HEK293T (cell line): ENCODE measurements around the gene MYBPH.

ENCODE experiments used
- CTCF ChIA-PET: fragments of 350-600 bp; formaldehyde crosslinking; extraction: SDS; loops from one replicate; lab custom pipeline; 2021; ENCODE audit warnings: antibody characterized with exemption, inconsistent platforms; lab: Yijun Ruan, JAX
- POLR2A ChIA-PET: fragments of 350-600 bp; formaldehyde crosslinking; extraction: SDS; loops from one replicate; lab custom pipeline; 2020; ENCODE audit warnings: antibody characterized with exemption, inconsistent platforms; lab: Yijun Ruan, JAX
- DNase-seq: peaks from one replicate; pipeline ENCODE4 v3.0.0; 2012; ENCODE audit warnings: mixed read lengths; ENCODE audit errors: extremely low spot score
- ARNT ChIP-seq: fragments of 450-650 bp; IDR thresholded peaks from 2 replicates; pipeline ENCODE4 v1.6.1; 2017; ENCODE audit warnings: mild to moderate bottlenecking
- BHLHE40 ChIP-seq: fragments of 450-650 bp; IDR thresholded peaks from 2 replicates; pipeline ENCODE4 v1.6.1; 2016; ENCODE audit warnings: mild to moderate bottlenecking, moderate library complexity, borderline replicate concordance
- CTBP1 ChIP-seq: fragments of 450-650 bp; IDR thresholded peaks from 2 replicates; pipeline ENCODE4 v1.6.1; 2016; ENCODE audit warnings: borderline replicate concordance
- ELF4 ChIP-seq: fragments of 450-650 bp; IDR thresholded peaks from 2 replicates; pipeline ENCODE4 v1.6.1; 2017; ENCODE audit warnings: antibody characterized with exemption
- FOXA1 ChIP-seq: fragments of 450-650 bp; IDR thresholded peaks from 2 replicates; pipeline ENCODE4 v1.6.1; 2016; ENCODE audit warnings: mild to moderate bottlenecking
- FOXK2 ChIP-seq: fragments of 450-650 bp; IDR thresholded peaks from 2 replicates; pipeline ENCODE4 v1.6.1; 2016; ENCODE audit warnings: mild to moderate bottlenecking
- FOXM1 ChIP-seq: fragments of 450-650 bp; IDR thresholded peaks from 2 replicates; pipeline ENCODE4 v1.6.1; 2017; ENCODE audit warnings: mild to moderate bottlenecking, borderline replicate concordance
- HDGF ChIP-seq: fragments of 450-650 bp; IDR thresholded peaks from 2 replicates; pipeline ENCODE4 v1.6.1; 2017; ENCODE audit warnings: antibody characterized with exemption, borderline replicate concordance
- L3MBTL2 ChIP-seq: fragments of 450-650 bp; conservative IDR thresholded peaks from 2 replicates; pipeline ENCODE4 v1.6.1; 2016; ENCODE audit warnings: mild to moderate bottlenecking
- LEF1 ChIP-seq: fragments of 450-650 bp; IDR thresholded peaks from 2 replicates; pipeline ENCODE4 v1.6.1; 2017; ENCODE audit warnings: mild to moderate bottlenecking, borderline replicate concordance
- NFRKB ChIP-seq: fragments of 450-650 bp; IDR thresholded peaks from 2 replicates; pipeline ENCODE4 v1.6.1; 2016; ENCODE audit warnings: mild to moderate bottlenecking, moderate library complexity
- SP1 ChIP-seq: fragments of 450-650 bp; IDR thresholded peaks from 2 replicates; pipeline ENCODE4 v1.6.1; 2017
- SUZ12 ChIP-seq: fragments of 450-650 bp; IDR thresholded peaks from 2 replicates; pipeline ENCODE4 v1.6.1; 2016; ENCODE audit warnings: mild to moderate bottlenecking
- TARDBP ChIP-seq: fragments of 450-650 bp; IDR thresholded peaks from 2 replicates; pipeline ENCODE4 v1.6.1; 2016
- ZNF384 ChIP-seq: fragments of 450-650 bp; IDR thresholded peaks from 2 replicates; pipeline ENCODE4 v1.6.1; 2016
- TF ChIP-seq, protein P1 (sequence below): fragments of 450-650 bp; IDR thresholded peaks from 2 replicates; pipeline ENCODE4 v1.6.1; 2016

MYBPH gene

DNA sequence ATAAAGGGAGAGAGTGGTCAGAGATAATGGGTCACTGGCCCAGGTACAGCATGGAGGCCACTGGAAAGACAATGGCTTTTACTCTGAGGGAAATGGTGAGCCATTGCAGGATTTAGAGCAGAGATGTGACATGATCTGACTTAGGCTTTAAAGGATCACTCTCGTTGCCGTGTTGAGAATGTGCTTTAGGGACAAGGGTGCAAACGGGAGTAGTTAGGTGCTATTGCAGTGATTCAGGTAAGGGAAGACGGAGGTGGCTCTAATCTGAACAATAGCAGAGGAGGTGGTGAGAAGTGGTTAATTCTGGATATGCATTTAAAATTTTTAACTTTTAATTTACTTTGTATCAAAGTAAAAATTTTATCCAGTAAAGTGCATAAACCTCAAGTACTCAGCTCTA, 38.3 kb downstream of the MYBPH start:
- no peak for TF ChIP-seq ELF4
- TF ChIP-seq FOXK2, result no peak
- TF ChIP-seq, protein P1, sequence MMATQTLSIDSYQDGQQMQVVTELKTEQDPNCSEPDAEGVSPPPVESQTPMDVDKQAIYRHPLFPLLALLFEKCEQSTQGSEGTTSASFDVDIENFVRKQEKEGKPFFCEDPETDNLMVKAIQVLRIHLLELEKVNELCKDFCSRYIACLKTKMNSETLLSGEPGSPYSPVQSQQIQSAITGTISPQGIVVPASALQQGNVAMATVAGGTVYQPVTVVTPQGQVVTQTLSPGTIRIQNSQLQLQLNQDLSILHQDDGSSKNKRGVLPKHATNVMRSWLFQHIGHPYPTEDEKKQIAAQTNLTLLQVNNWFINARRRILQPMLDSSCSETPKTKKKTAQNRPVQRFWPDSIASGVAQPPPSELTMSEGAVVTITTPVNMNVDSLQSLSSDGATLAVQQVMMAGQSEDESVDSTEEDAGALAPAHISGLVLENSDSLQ, result no peak
- ChIA-PET POLR2A (no interaction called here), CTCF (no interaction called here)
- no peak for DNase-seq

DNA sequence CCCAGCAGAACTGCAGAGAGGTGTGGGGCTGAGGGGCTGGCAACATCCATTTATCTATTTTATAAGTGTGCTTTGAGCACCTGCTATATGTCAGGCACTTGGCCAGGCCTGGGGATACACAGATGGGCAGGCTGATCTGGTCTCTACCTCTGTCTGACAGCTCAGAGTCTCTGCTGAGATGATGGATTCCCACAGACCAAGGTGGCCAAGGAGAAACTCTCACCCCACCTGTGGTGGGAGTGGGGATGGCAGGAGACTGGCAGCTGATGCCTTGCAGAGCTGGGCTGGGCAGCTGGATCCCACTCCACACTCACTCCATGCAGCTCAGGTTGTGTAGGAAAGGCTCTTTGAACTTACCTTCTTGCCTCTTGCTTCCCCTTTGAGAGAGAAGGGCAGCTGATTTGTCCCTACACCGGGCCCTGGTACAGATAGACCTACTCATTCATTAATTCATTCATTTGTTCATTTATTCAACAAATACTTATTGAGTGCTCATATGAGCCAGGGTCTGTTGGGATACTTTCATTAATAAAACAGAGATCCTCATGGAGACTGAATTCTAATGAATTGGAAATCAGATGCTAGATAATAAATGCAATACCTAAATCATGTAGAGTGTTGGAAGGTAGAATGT, 39.1 kb downstream of the MYBPH start:
- TF ChIP-seq FOXK2 (no peak), LEF1 (no peak)
- TF ChIP-seq, protein P1, result 0 out of 2 replicates have a peak, but pooled peaks have one; percentile 4
- POLR2A ChIA-PET, result no interaction called here

DNA sequence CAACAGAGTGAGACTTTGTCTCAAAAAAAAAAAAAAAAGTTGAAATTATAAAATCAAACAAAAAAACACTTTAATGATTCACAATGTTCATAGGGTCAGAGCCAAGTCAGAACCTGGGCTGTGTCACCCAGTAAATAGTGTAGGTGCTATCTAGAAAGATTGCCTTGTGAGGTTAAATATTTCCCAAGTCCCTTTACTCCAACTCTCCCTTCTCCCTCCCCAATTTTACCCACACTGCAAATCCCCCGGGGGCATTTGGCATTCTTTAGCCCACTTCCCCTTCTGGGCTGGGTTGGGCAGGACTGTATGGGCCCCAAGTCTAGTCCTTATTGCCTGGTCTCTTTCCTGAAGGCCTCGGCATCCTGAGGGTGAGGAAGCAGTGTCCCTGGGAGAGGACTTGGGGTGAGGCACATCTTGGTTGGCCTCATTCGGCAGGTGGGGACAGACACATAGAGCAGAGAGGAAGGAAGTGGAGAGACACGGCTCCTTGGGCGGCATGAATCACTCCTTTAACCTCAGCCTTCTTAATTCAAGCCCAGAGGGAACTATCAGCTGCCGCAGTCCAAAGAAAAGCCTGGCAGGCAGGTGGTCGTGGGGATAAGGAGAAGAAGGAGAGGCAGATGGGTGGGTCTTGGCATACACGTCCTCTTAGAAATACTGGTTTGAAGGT, 39.9 kb downstream of the MYBPH start:
- TF ChIP-seq BHLHE40 (no peak), HDGF (no peak)
- no peak for DNase-seq
- POLR2A ChIA-PET, result no interaction called here
- CTCF ChIA-PET, result no interaction called here

More for the DNA sequence above, 39.1 kb downstream of the MYBPH start:
- CTCF ChIA-PET, result no interaction called here
- DNase-seq, result no peak

DNA sequence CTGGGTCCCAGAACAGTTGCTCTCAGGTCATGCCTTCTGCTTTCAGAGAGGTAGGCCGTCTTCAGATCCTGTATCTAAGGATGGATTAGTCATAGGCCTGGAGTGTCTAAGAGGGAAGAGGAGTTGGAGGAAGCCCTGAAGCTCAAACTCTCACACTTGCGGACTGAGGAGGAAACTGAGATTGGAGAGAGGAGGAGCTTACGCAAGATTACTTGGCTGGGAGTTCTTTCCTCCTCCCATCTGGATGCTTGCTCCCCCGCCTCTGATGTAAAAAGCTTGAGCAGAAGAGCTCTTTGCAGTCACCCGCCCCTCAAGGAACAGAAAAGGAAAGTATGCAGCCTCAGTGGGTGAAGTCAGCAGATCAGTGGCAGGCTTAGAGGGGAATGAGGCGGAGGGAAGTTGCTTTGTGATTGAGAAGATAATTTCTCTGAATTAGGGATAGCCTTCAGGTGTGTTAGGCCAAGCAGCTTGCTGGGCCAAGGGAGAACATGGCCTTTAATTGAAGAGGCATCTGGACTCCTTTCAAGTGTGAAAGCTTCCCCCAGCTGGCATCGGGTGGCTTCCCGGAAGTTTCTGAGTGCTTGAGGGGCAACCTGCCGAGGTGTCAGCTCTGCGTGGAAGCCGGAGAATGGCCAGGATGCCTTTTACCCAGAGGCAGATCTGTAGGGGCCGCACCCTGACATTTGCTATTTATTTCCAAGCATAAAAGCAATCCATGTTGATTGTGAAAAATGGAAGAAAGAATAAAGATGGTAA, 41.5 kb downstream of the MYBPH start:
- no peak for DNase-seq
- ChIA-PET CTCF (interaction anchor here (1.5 kb wide), 1 partner anchor 82 kb away, joined by 4 read pairs; no protein-coding TSS in a partner anchor), POLR2A (no interaction called here)
- TF ChIP-seq, protein P1, result no peak
- no peak for TF ChIP-seq SUZ12
- no peak for TF ChIP-seq TARDBP
- no peak for TF ChIP-seq HDGF
- no peak for TF ChIP-seq FOXA1
- TF ChIP-seq FOXK2, result no peak
- no peak for TF ChIP-seq ARNT
- TF ChIP-seq ZNF384, result no peak
- TF ChIP-seq BHLHE40, result no peak
- TF ChIP-seq FOXM1, result no peak
- no peak for TF ChIP-seq SP1
- TF ChIP-seq LEF1, result no peak
- no peak for TF ChIP-seq L3MBTL2
- no peak for TF ChIP-seq CTBP1
- no peak for TF ChIP-seq ELF4
- TF ChIP-seq NFRKB, result no peak

DNA sequence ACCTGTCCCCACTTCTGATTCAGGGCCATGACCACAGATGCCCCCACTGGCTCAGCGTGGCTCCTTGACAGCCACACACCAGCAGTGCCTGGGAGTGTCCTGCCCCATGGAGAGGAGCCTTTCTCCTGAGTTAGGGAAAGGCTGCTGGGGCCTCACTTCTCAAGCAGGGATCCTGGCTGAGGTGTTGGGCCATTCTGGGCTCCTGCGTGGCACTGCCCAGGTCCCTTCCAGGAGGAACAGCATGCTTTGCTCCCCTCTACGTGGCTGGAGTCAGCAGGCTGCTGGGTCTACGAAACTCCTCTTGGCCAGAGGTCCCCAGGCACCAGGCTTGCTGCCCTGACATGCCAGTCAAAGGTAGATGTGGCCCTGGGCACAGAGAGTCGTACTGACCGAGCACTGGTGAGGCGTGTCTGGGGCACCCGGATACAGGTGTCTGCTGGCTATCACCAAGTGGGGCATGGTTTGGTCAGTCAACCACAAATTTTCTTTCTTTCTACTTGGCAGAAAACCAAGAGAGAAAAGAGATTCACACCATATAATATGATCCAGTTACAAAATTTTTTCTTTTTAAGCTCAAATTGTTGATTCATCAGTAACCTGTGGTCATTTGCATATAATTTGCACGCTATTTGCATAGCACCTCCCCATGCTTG, 44.0 kb downstream of the MYBPH start:
- no peak for DNase-seq
- ChIA-PET POLR2A (no interaction called here), CTCF (interaction anchor here (0.9 to 1.0 kb wide), 2 partner anchors 41 to 93 kb away, joined by 3 read pairs; no protein-coding TSS in a partner anchor)
- no peak for TF ChIP-seq FOXM1
- no peak for TF ChIP-seq HDGF
- TF ChIP-seq, protein P1, result no peak
- no peak for TF ChIP-seq BHLHE40
- no peak for TF ChIP-seq SP1
- no peak for TF ChIP-seq ELF4
- TF ChIP-seq TARDBP, result no peak
- no peak for TF ChIP-seq CTBP1
- no peak for TF ChIP-seq SUZ12
